GM21390 (cell line): ENCODE measurements around the gene GALE.
"Not testable (repeated sequence)": the region's sequence is repeated elsewhere in the genome, so short reads cannot be mapped to it uniquely, and the experiment has no call there.

ENCODE experiments used
- ATAC-seq: cut with Tn5 transposase; IDR thresholded peaks from one replicate; pipeline ENCODE4 v1.9.1; 2021; ENCODE audit not compliant: unreplicated experiment

Gene GALE

GRCh38 chr1:23793018-23793781 is 7.4 kb downstream of the GALE start:
- no peak for ATAC-seq

GRCh38 chr1:23792151-23792945 is 8.2 kb downstream of the GALE start:
- no peak for ATAC-seq

GRCh38 chr1:23791516-23792047 is 9.0 kb downstream of the GALE start:
- ATAC-seq: no peak

- ATAC-seq: peak; percentile 87
Measured at GRCh38 chr1:23790696-23791515, 9.6 kb downstream of the GALE start, which contains the start of gene LYPLA2. Gene LYPLA2, plus strand, starts transcription at chr1:23791145. Its CDS starts 1,538 bp downstream, at chr1:23792683.

- no peak for ATAC-seq
Measured at GRCh38 chr1:23788695-23789094, 11.9 kb downstream of the GALE start.

- ATAC-seq: no peak
Measured at GRCh38 chr1:23787701-23788100, 12.9 kb downstream of the GALE start.

- ATAC-seq: no peak
Measured at GRCh38 chr1:23784846-23785245, 15.7 kb downstream of the GALE start.

- ATAC-seq: not testable (repeated sequence)
Measured at GRCh38 chr1:23783141-23783540, 17.4 kb downstream of the GALE start.

GRCh38 chr1:23779826-23780371 is 20.7 kb downstream of the GALE start:
- ATAC-seq: no peak

- peak; percentile 71 for ATAC-seq
Measured at GRCh38 chr1:23777979-23778814, 22.4 kb downstream of the GALE start, which contains the start of gene PITHD1. Gene PITHD1, plus strand, starts transcription at chr1:23778418. Its CDS starts 98 bp downstream, at chr1:23778516.

GRCh38 chr1:23776217-23776616 is 24.3 kb downstream of the GALE start:
- ATAC-seq: no peak

GRCh38 chr1:23774174-23774880 is 26.2 kb downstream of the GALE start:
- ATAC-seq: no peak

GRCh38 chr1:23772854-23773242 is 27.7 kb downstream of the GALE start:
- ATAC-seq: no peak

- ATAC-seq: peak; percentile 60
Measured at GRCh38 chr1:23772049-23772853, 28.3 kb downstream of the GALE start.

GRCh38 chr1:23768733-23769132 is 31.8 kb downstream of the GALE start:
- no peak for ATAC-seq

- no peak for ATAC-seq
Measured at GRCh38 chr1:23763041-23763577, 37.4 kb downstream of the GALE start.

- ATAC-seq: no peak
Measured at GRCh38 chr1:23759277-23759676, 41.3 kb downstream of the GALE start.

GRCh38 chr1:23757812-23758211 is 42.7 kb downstream of the GALE start:
- no peak for ATAC-seq
